SK-N-SH (cell line): ENCODE results near the gene RNF112. TPM values are rescaled to one million over a fixed set of nuclear protein-coding genes. Genes with fewer than 3 reads are reported as not detected.

Experiments used
- CTCF ChIA-PET: fragments of 300-600, 350-600 bp; formaldehyde crosslinking; extraction: SDS; loops from one replicate; lab custom pipeline; 2021; lab: Yijun Ruan, JAX
- POLR2A ChIA-PET: fragments of 350-600 bp; sonication (Branson Sonifier 250); formaldehyde crosslinking; extraction: SDS; loops from one replicate; lab custom pipeline; 2020; ENCODE audit warnings: antibody characterized with exemption, inconsistent platforms; lab: Yijun Ruan, JAX
- DNase-seq: peaks from one replicate; pipeline ENCODE4 v3.0.0; 2012
- H2AFZ ChIP-seq: fragments of 200-600 bp; sonication (generic); 2 replicates; pipeline ENCODE4 v1.8.1; 2016; ENCODE audit warnings: antibody characterized with exemption, mild to moderate bottlenecking, low read depth
- H3F3A ChIP-seq: fragments of 200-600 bp; sonication (generic); replicated peaks from 2 replicates; pipeline ENCODE3; 2016; ENCODE audit warnings: antibody characterized with exemption, mild to moderate bottlenecking; ENCODE audit not compliant: insufficient read depth
- H3K27ac ChIP-seq, 2 experiments: fragments of 200-500 bp in 1 of 2; fragments of 200-600 bp in 1 of 2; sonication (Bioruptor generic) in 1 of 2; sonication (generic), shearing (Covaris generic) in 1 of 2; 2 replicates each; pipeline versions ENCODE4 v1.5.1 to v1.6.1; 2014 to 2016; ENCODE audit warnings: low read depth in 2 of 2, inconsistent platforms in 1 of 2, low read length in 1 of 2, mild to moderate bottlenecking in 1 of 2, mixed read lengths in 1 of 2
- H3K27me3 ChIP-seq: fragments of 200-600 bp; sonication (generic), shearing (Covaris generic); 2 replicates; pipeline ENCODE4 v1.6.1; 2016; ENCODE audit warnings: mixed run types; ENCODE audit not compliant: insufficient read depth
- H3K36me3 ChIP-seq, 2 experiments: fragments of 200-500 bp in 1 of 2; fragments of 200-600 bp in 1 of 2; sonication (Bioruptor generic) in 1 of 2; sonication (generic) in 1 of 2; replicated peaks in 1 of 2; 2 replicates each; pipeline versions ENCODE3 to v1.5.1; 2014 to 2016; ENCODE audit warnings: low read length in 1 of 2, mild to moderate bottlenecking in 1 of 2; ENCODE audit not compliant: insufficient read depth in 2 of 2, control insufficient read depth in 1 of 2
- H3K4me1 ChIP-seq, 2 experiments: fragments of 200-500 bp in 1 of 2; fragments of 200-600 bp in 1 of 2; sonication (Bioruptor generic) in 1 of 2; sonication (generic), shearing (Covaris generic) in 1 of 2; 2 replicates each; pipeline versions ENCODE4 v1.5.1 to v1.6.1; 2014 to 2016; ENCODE audit warnings: low read depth in 1 of 2, low read length in 1 of 2, mixed run types in 1 of 2; ENCODE audit not compliant: insufficient read depth in 2 of 2, control insufficient read depth in 1 of 2
- H3K4me2 ChIP-seq: fragments of 200-600 bp; sonication (generic), shearing (Covaris generic); 2 replicates; pipeline ENCODE4 v1.6.1; 2017; ENCODE audit warnings: mixed run types
- H3K4me3 ChIP-seq, 2 experiments: fragments of 200-500 bp in 1 of 2; fragments of 200-600 bp in 1 of 2; sonication (Bioruptor generic) in 1 of 2; sonication (generic), shearing (Covaris generic) in 1 of 2; 2 replicates each; pipeline versions ENCODE4 v1.5.1 to v1.8.1; 2014 to 2016; ENCODE audit warnings: low read depth in 2 of 2, inconsistent platforms in 1 of 2, low read length in 1 of 2, mild to moderate bottlenecking in 1 of 2, mixed read lengths in 1 of 2, moderate library complexity in 1 of 2
- H3K79me2 ChIP-seq: fragments of 200-600 bp; sonication (generic); 2 replicates; pipeline ENCODE4 v1.8.1; 2017; ENCODE audit warnings: mild to moderate bottlenecking; ENCODE audit not compliant: insufficient read depth
- H3K9ac ChIP-seq: fragments of 200-600 bp; sonication (generic); 2 replicates; pipeline ENCODE4 v1.6.1; 2017; ENCODE audit warnings: mixed run types
- H3K9me2 ChIP-seq: fragments of 200-600 bp; sonication (generic); 2 replicates; pipeline ENCODE4 v1.6.1; 2017; ENCODE audit warnings: mixed run types
- H3K9me3 ChIP-seq: fragments of 200-600 bp; sonication (generic); 2 replicates; pipeline ENCODE4 v1.6.1; 2017; ENCODE audit warnings: mixed run types, mild to moderate bottlenecking, moderate library complexity
- H4K20me1 ChIP-seq: fragments of 200-600 bp; sonication (generic); 2 replicates; pipeline ENCODE4 v1.6.1; 2017; ENCODE audit warnings: mild to moderate bottlenecking, mixed run types; ENCODE audit not compliant: insufficient read depth
- CHD2 ChIP-seq: fragments of 150-350 bp; IDR thresholded peaks from 2 replicates; pipeline ENCODE4 v1.6.1; 2018; ENCODE audit warnings: low read length; ENCODE audit not compliant: partially characterized antibody
- FOSL2 ChIP-seq: IDR thresholded peaks from 2 replicates; pipeline ENCODE4 v1.4.0; 2012; ENCODE audit warnings: low read depth, mild to moderate bottlenecking, moderate library complexity, borderline replicate concordance
- FOXM1 ChIP-seq: IDR thresholded peaks from 2 replicates; pipeline ENCODE4 v1.4.0; 2012; ENCODE audit warnings: low read depth, mild to moderate bottlenecking
- NFIC ChIP-seq: IDR thresholded peaks from 2 replicates; pipeline ENCODE4 v1.4.0; 2012; ENCODE audit warnings: borderline replicate concordance
- RCOR1 ChIP-seq: fragments of 150-350 bp; IDR thresholded peaks from 2 replicates; pipeline ENCODE4 v1.6.1; 2017; ENCODE audit warnings: antibody characterized with exemption, low read length
- REST ChIP-seq: IDR thresholded peaks from 2 replicates; pipeline ENCODE4 v1.6.1; 2012; ENCODE audit warnings: mild to moderate bottlenecking, low read depth, low read length, moderate library complexity
- TCF12 ChIP-seq: IDR thresholded peaks from 2 replicates; pipeline ENCODE4 v1.4.0; 2012
- WGBS: methylation state at CpG from one replicate; pipeline ENCODE4 v1.1.6; 2017; ENCODE audit warnings: low lambda C conversion rate; 5-methylcytosine and 5-hydroxymethylcytosine counted together
- polyA plus RNA-seq, 3 experiments: library from polyadenylated mRNA; depleted of rRNA; stranded (reverse); fragments of >200 nt; gene quantifications; 2 replicates each; pipeline ENCODE4 v1.2.3, GENCODE V29; 2012
- TF ChIP-seq, protein P1 (sequence below): IDR thresholded peaks from 2 replicates; pipeline ENCODE4 v1.4.0; 2012; ENCODE audit warnings: low read depth, borderline replicate concordance

Gene RNF112
- polyA plus RNA-seq, 1 of the 3 experiments (the other 2 are of a cell fraction): 22.6 TPM

DNA sequence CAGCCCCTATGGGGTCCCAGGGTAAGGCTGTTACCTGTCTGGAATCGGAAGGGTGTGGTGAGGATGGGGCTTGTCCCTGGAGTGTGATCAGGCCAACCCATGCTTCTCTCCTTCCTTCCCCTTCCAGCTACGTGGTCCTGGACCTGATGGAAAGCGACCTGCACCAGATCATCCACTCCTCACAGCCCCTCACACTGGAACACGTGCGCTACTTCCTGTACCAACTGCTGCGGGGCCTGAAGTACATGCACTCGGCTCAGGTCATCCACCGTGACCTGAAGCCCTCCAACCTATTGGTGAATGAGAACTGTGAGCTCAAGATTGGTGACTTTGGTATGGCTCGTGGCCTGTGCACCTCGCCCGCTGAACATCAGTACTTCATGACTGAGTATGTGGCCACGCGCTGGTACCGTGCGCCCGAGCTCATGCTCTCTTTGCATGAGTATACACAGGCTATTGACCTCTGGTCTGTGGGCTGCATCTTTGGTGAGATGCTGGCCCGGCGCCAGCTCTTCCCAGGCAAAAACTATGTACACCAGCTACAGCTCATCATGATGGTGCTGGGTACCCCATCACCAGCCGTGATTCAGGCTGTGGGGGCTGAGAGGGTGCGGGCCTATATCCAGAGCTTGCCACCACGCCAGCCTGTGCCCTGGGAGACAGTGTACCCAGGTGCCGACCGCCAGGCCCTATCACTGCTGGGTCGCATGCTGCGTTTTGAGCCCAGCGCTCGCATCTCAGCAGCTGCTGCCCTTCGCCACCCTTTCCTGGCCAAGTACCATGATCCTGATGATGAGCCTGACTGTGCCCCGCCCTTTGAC lies 30.3 kb upstream of the RNF112 start:
- no peak overlapping the region for H2AFZ ChIP-seq
- no peaks in the 10 kb centered on the region for H3K9me2 ChIP-seq
- H3K4me3 ChIP-seq: no peak overlapping the region
- H4K20me1 ChIP-seq: 0 out of 2 replicates have a peak, but pooled peaks cover 7% of the 10 kb centered on the region
- peaks cover 44% of the 10 kb centered on the region for H3F3A ChIP-seq
- TF ChIP-seq REST (no peak), RCOR1 (no peak), CHD2 (no peak), NFIC (no peak)
- no peak overlapping the region; a peak in 1 of 4 replicates for H3K27ac ChIP-seq
- ChIA-PET CTCF (interaction anchor here (0.5 to 2.7 kb wide), 5 partner anchors 9 to 1926 kb away, joined by 3 to 18 read pairs (median 4); partner anchors contain the start of gene B9D1), POLR2A (interaction anchor here (0.7 kb wide), 1 partner anchor 30 kb away, joined by 3 read pairs; no protein-coding TSS in a partner anchor)
- peak overlapping the region; percentile 96; the same call in 1 of the 2 replicates for H3K4me2 ChIP-seq
- no peak for DNase-seq
- H3K9ac ChIP-seq: no peak overlapping the region
- peaks cover 23 to 54% of the 10 kb centered on the region in 2 experiments for H3K4me1 ChIP-seq
- 93% methylated on average over 26 of the region's 29 CpGs for WGBS
- H3K27me3 ChIP-seq: no peaks in the 10 kb centered on the region
- H3K79me2 ChIP-seq: peaks cover 69% of the 10 kb centered on the region
- H3K36me3 ChIP-seq: peaks cover 26 to 49% of the 10 kb centered on the region in 2 experiments
- H3K9me3 ChIP-seq: no peaks in the 10 kb centered on the region

- H3F3A ChIP-seq: peaks cover 51% of the 10 kb centered on the region
- WGBS: no CpG with 5 or more reads among the region's 7 CpGs
- H3K36me3 ChIP-seq: peaks cover 31 to 49% of the 10 kb centered on the region in 2 experiments
- H2AFZ ChIP-seq: no peak overlapping the region
- 0 out of 2 replicates have a peak, but pooled peaks cover 7% of the 10 kb centered on the region for H4K20me1 ChIP-seq
- H3K9me2 ChIP-seq: no peaks in the 10 kb centered on the region
- no peak overlapping the region for H3K4me2 ChIP-seq
- peak overlapping the region in 1 of 2 experiments; percentile 11; a peak in 1 of 4 replicates for H3K27ac ChIP-seq
- H3K9me3 ChIP-seq: no peaks in the 10 kb centered on the region
- no peaks in the 10 kb centered on the region for H3K27me3 ChIP-seq
- no peak overlapping the region for H3K4me3 ChIP-seq
- ChIA-PET POLR2A (interaction anchor here (0.6 to 0.7 kb wide), 2 partner anchors 29 to 403 kb away, joined by 3 read pairs; no protein-coding TSS in a partner anchor), CTCF (interaction anchor here (1.0 to 2.7 kb wide), 2 partner anchors 8 to 66 kb away, joined by 3 to 18 read pairs; no protein-coding TSS in a partner anchor)
- peaks cover 69% of the 10 kb centered on the region for H3K79me2 ChIP-seq
- no peak overlapping the region for H3K9ac ChIP-seq
- DNase-seq: no peak
- no peak for TF ChIP-seq FOXM1
- no peak for TF ChIP-seq NFIC
- no peak for TF ChIP-seq REST
- no peak for TF ChIP-seq FOSL2
- no peak for TF ChIP-seq CHD2
- TF ChIP-seq, protein P1, sequence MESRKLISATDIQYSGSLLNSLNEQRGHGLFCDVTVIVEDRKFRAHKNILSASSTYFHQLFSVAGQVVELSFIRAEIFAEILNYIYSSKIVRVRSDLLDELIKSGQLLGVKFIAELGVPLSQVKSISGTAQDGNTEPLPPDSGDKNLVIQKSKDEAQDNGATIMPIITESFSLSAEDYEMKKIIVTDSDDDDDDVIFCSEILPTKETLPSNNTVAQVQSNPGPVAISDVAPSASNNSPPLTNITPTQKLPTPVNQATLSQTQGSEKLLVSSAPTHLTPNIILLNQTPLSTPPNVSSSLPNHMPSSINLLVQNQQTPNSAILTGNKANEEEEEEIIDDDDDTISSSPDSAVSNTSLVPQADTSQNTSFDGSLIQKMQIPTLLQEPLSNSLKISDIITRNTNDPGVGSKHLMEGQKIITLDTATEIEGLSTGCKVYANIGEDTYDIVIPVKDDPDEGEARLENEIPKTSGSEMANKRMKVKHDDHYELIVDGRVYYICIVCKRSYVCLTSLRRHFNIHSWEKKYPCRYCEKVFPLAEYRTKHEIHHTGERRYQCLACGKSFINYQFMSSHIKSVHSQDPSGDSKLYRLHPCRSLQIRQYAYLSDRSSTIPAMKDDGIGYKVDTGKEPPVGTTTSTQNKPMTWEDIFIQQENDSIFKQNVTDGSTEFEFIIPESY: no peak
- no peak for TF ChIP-seq TCF12
- TF ChIP-seq, all 33 proteins: peak for 0
- peaks cover 30 to 58% of the 10 kb centered on the region in 2 experiments for H3K4me1 ChIP-seq
Observed at GRCh38 chr17:19381361-19381740, 29.7 kb upstream of the RNF112 start.
